HG03159 (cell line): ENCODE measurements around the gene MMP28.

Source experiments
- ATAC-seq: cut with Tn5 transposase; IDR thresholded peaks from one replicate; pipeline ENCODE4 v1.9.1; 2021; ENCODE audit warnings: mild to moderate bottlenecking, moderate library complexity; ENCODE audit not compliant: unreplicated experiment

The MMP28 gene

GRCh38 chr17:35795007-35795870 lies at the start of gene MMP28:
Gene MMP28, minus strand, starts transcription at chr17:35795641. Its CDS starts 264 bp downstream, at chr17:35795377.
- ATAC-seq: no peak

- ATAC-seq: no peak
Measured at GRCh38 chr17:35844547-35844946, 49.1 kb upstream of the MMP28 start.

GRCh38 chr17:35843698-35844097 lies 48.3 kb upstream of the MMP28 start:
- no peak for ATAC-seq

- no peak for ATAC-seq
Measured at GRCh38 chr17:35842239-35842638, 46.8 kb upstream of the MMP28 start.

GRCh38 chr17:35841505-35841904 lies 46.1 kb upstream of the MMP28 start:
- ATAC-seq: no peak

GRCh38 chr17:35841101-35841500 lies 45.7 kb upstream of the MMP28 start:
- no peak for ATAC-seq

- ATAC-seq: no peak
Measured at GRCh38 chr17:35825206-35825605, 29.8 kb upstream of the MMP28 start.

GRCh38 chr17:35821308-35821707 lies 25.9 kb upstream of the MMP28 start:
- no peak for ATAC-seq

GRCh38 chr17:35819455-35819854 lies 24.0 kb upstream of the MMP28 start:
- ATAC-seq: no peak

- ATAC-seq: no peak
Measured at GRCh38 chr17:35817196-35817595, 21.8 kb upstream of the MMP28 start.

GRCh38 chr17:35816723-35817122 lies 21.3 kb upstream of the MMP28 start:
- no peak for ATAC-seq

GRCh38 chr17:35812456-35812855 lies 17.0 kb upstream of the MMP28 start:
- no peak for ATAC-seq

GRCh38 chr17:35811759-35812158 lies 16.3 kb upstream of the MMP28 start:
- no peak for ATAC-seq

- no peak for ATAC-seq
Measured at GRCh38 chr17:35809855-35810461, 14.5 kb upstream of the MMP28 start.

- peak; percentile 88 for ATAC-seq
Measured at GRCh38 chr17:35808962-35809854, 13.8 kb upstream of the MMP28 start, which contains the start of gene TAF15. Gene TAF15, plus strand, starts transcription at chr17:35809484. Its CDS starts 86 bp downstream, at chr17:35809570.

GRCh38 chr17:35808240-35808961 lies 13.0 kb upstream of the MMP28 start:
- no peak for ATAC-seq

GRCh38 chr17:35807371-35808144 lies 12.1 kb upstream of the MMP28 start:
- no peak for ATAC-seq

- no peak for ATAC-seq
Measured at GRCh38 chr17:35804658-35805192, 9.3 kb upstream of the MMP28 start.

GRCh38 chr17:35801583-35802224 lies 6.3 kb upstream of the MMP28 start:
- ATAC-seq: no peak
